Mesenchymal stem cell (in vitro differentiated cells and primary cell): Measurements from ENCODE around the gene ILKAP.

Experiments
- DNase-seq: peaks from one replicate; pipeline ENCODE4 v3.0.0-alpha.2; 2013
- H2AFZ ChIP-seq: one replicate; pipeline ENCODE4 v1.6.1; 2013; ENCODE audit warnings: low read depth, mild to moderate bottlenecking, control low read depth, inconsistent platforms, low read length, moderate library complexity
- H2AK5ac ChIP-seq: 2 replicates; pipeline ENCODE4 v1.6.1; 2013; ENCODE audit warnings: low read length, moderate library complexity, mild to moderate bottlenecking, inconsistent platforms; ENCODE audit not compliant: severe bottlenecking
- H2BK120ac ChIP-seq: one replicate; pipeline ENCODE4 v1.6.1; 2013; ENCODE audit warnings: low read depth, mild to moderate bottlenecking, inconsistent platforms, low read length, moderate library complexity
- H2BK12ac ChIP-seq, 2 experiments: one replicate each; pipeline ENCODE4 v1.6.1; 2013; ENCODE audit warnings: inconsistent platforms in 2 of 2, low read length in 2 of 2, mild to moderate bottlenecking in 2 of 2, moderate library complexity in 2 of 2, control low read depth in 1 of 2
- H2BK15ac ChIP-seq: one replicate; pipeline ENCODE4 v1.6.1; 2013; ENCODE audit warnings: mild to moderate bottlenecking, low read depth, inconsistent platforms; ENCODE audit not compliant: poor library complexity, severe bottlenecking
- H2BK5ac ChIP-seq: 2 replicates; pipeline ENCODE4 v1.6.1; 2013; ENCODE audit warnings: low read depth, mild to moderate bottlenecking, low read length, control low read depth, inconsistent platforms; ENCODE audit not compliant: poor library complexity, severe bottlenecking
- H3K14ac ChIP-seq, 2 experiments: one replicate each; pipeline ENCODE4 v1.6.1; 2013; ENCODE audit warnings: inconsistent platforms in 2 of 2, low read length in 2 of 2, control low read depth in 1 of 2, mild to moderate bottlenecking in 1 of 2, moderate library complexity in 1 of 2
- H3K18ac ChIP-seq, 2 experiments: one replicate each; pipeline ENCODE4 v1.6.1; 2013; ENCODE audit warnings: inconsistent platforms in 2 of 2, low read length in 2 of 2, control low read depth in 1 of 2, low read depth in 1 of 2, mild to moderate bottlenecking in 1 of 2
- H3K23ac ChIP-seq, 2 experiments: one replicate each; pipeline ENCODE4 v1.6.1; 2013; ENCODE audit warnings: inconsistent platforms in 2 of 2, low read length in 2 of 2, mild to moderate bottlenecking in 2 of 2, moderate library complexity in 2 of 2, control low read depth in 1 of 2
- H3K27ac ChIP-seq: 2 replicates; pipeline ENCODE4 v1.5.1; 2013; ENCODE audit warnings: mild to moderate bottlenecking, moderate library complexity, low read length, control low read depth, inconsistent platforms; ENCODE audit not compliant: poor library complexity, severe bottlenecking
- H3K27me3 ChIP-seq, 2 experiments: 2 replicates each; pipeline versions ENCODE4 v1.6.1 to v1.7.0; 2013; ENCODE audit warnings: low read length in 2 of 2, mild to moderate bottlenecking in 2 of 2, moderate library complexity in 2 of 2, control low read depth in 1 of 2, inconsistent platforms in 1 of 2; ENCODE audit not compliant: control insufficient read depth in 1 of 2, insufficient read depth in 1 of 2
- H3K36me3 ChIP-seq, 2 experiments: 2 replicates each; pipeline versions ENCODE4 v1.6.1 to v1.7.0; 2013; ENCODE audit warnings: low read length in 2 of 2, control low read depth in 1 of 2, inconsistent platforms in 1 of 2, low read depth in 1 of 2, mild to moderate bottlenecking in 1 of 2; ENCODE audit not compliant: insufficient read depth in 2 of 2, control insufficient read depth in 1 of 2
- H3K4ac ChIP-seq, 2 experiments: one replicate each; pipeline ENCODE4 v1.6.1; 2013; ENCODE audit warnings: inconsistent platforms in 2 of 2, low read length in 2 of 2, mild to moderate bottlenecking in 2 of 2, moderate library complexity in 2 of 2, control low read depth in 1 of 2, low read depth in 1 of 2
- H3K4me1 ChIP-seq: 2 replicates; pipeline ENCODE4 v1.6.1; 2013; ENCODE audit warnings: low read depth, low read length, control low read depth; ENCODE audit not compliant: control insufficient read depth, insufficient read depth
- H3K4me2 ChIP-seq: 2 replicates; pipeline ENCODE4 v1.6.1; 2013; ENCODE audit warnings: low read length, mild to moderate bottlenecking, inconsistent platforms; ENCODE audit not compliant: poor library complexity, severe bottlenecking
- H3K4me3 ChIP-seq, 2 experiments: 2 replicates each; pipeline versions ENCODE4 v1.5.1 to v1.7.0; 2013; ENCODE audit warnings: low read length in 2 of 2, mild to moderate bottlenecking in 2 of 2, control low read depth in 1 of 2, low read depth in 1 of 2; ENCODE audit not compliant: insufficient read depth in 1 of 2
- H3K79me1 ChIP-seq: replicated peaks from 2 replicates; pipeline ENCODE4 v1.6.1; 2013; ENCODE audit warnings: mild to moderate bottlenecking, control low read depth, low read length, inconsistent platforms; ENCODE audit not compliant: poor library complexity, severe bottlenecking
- H3K9ac ChIP-seq: 2 replicates; pipeline ENCODE4 v1.7.0; 2013; ENCODE audit warnings: mild to moderate bottlenecking, low read length, moderate library complexity
- H3K9me3 ChIP-seq: 2 replicates; pipeline ENCODE4 v1.7.0; 2013; ENCODE audit warnings: mild to moderate bottlenecking, low read length; ENCODE audit not compliant: control insufficient read depth
- H4K8ac ChIP-seq: one replicate; pipeline ENCODE4 v1.6.1; 2013; ENCODE audit warnings: inconsistent platforms, mild to moderate bottlenecking, low read length, moderate library complexity
- H4K91ac ChIP-seq: one replicate; pipeline ENCODE4 v1.6.1; 2013; ENCODE audit warnings: mild to moderate bottlenecking, low read length, inconsistent platforms
- WGBS: methylation state at CpG from one replicate; pipeline ENCODE4 v1.1.7; 2013; ENCODE audit warnings: mixed read lengths; 5-methylcytosine and 5-hydroxymethylcytosine counted together

The ILKAP gene

DNA sequence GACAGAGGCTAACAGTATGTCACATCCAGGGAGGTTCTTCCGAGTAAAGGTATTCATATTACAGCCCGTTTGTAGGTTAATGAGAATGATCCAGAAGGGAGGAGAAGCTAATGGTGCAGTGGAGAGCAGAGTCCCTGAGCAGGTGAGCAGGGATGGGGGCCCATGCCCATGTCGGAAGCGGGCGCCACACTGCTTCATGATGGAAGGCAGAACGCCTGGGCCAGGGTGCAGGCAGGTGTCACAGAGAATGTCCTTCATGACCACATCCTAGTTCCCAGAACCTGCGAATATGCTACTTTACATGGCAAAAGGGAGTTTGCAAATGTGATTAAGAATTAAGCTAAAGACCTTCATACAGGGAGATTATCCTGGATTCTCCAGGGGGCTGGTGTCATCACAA lies 32.4 kb upstream of the ILKAP start:
- H3K9me3 ChIP-seq: no peaks in the 10 kb centered on the region
- no peak overlapping the region for H2BK120ac ChIP-seq
- no peak overlapping the region for H3K18ac ChIP-seq
- H4K91ac ChIP-seq: no peak overlapping the region
- WGBS: 98% methylated on average over 7 of the region's 7 CpGs
- H3K4me1 ChIP-seq: peaks cover 32% of the 10 kb centered on the region
- H3K23ac ChIP-seq: no peak overlapping the region
- no peak overlapping the region for H3K4me3 ChIP-seq
- H3K14ac ChIP-seq: no peak overlapping the region
- H2AFZ ChIP-seq: no peak overlapping the region
- H2BK12ac ChIP-seq: no peak overlapping the region
- H3K9ac ChIP-seq: no peak overlapping the region
- no peak overlapping the region for H3K4ac ChIP-seq
- no peak overlapping the region for H3K4me2 ChIP-seq
- no peak for DNase-seq
- no peak overlapping the region for H2BK15ac ChIP-seq
- no peak overlapping the region for H3K27ac ChIP-seq
- no peak overlapping the region for H4K8ac ChIP-seq
- H3K27me3 ChIP-seq: peaks cover 35 to 54% of the 10 kb centered on the region in 2 experiments
- no peaks in the 10 kb centered on the region for H3K79me1 ChIP-seq
- no peak overlapping the region for H2BK5ac ChIP-seq
- no peak overlapping the region for H2AK5ac ChIP-seq
- H3K36me3 ChIP-seq: no peaks in the 10 kb centered on the region

DNA sequence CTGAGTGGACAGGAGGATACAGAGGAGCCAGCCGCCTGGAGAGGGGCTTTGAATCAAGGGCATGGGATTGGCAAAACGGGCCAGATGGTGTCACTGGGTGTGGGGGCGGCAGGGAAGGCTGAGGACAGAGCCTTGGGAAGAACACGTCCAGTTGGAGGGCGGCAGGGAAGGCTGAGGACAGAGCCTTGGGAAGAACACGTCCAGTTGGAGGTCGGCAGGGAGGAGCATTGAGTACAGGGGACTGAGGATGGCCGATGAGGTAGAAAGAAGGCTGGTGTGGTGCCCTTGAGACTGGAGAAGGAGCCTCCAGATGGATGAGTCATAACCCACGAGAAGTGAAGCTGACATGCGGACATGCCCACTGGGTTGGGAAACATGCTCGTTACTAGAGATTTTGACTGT lies 31.8 kb upstream of the ILKAP start:
- peak; percentile 57 for DNase-seq
- Histone ChIP-seq H4K8ac (no peak overlapping the region), H2BK15ac (no peak overlapping the region), H3K36me3 (no peaks in the 10 kb centered on the region), H3K9ac (no peak overlapping the region), H2BK12ac (no peak overlapping the region), H3K4ac (no peak overlapping the region), H3K4me3 (no peak overlapping the region), H3K27ac (no peak overlapping the region), H3K79me1 (no peaks in the 10 kb centered on the region), H3K4me1 (peaks cover 28% of the 10 kb centered on the region), H4K91ac (no peak overlapping the region), H3K14ac (no peak overlapping the region), H3K23ac (no peak overlapping the region), H2BK5ac (no peak overlapping the region), H2BK120ac (no peak overlapping the region), H3K9me3 (no peaks in the 10 kb centered on the region), H3K4me2 (no peak overlapping the region), H3K18ac (no peak overlapping the region), H2AK5ac (no peak overlapping the region), H2AFZ (no peak overlapping the region), H3K27me3 (peaks cover 34 to 58% of the 10 kb centered on the region in 2 experiments)
- WGBS: 76% methylated on average over 11 of the region's 11 CpGs

DNA sequence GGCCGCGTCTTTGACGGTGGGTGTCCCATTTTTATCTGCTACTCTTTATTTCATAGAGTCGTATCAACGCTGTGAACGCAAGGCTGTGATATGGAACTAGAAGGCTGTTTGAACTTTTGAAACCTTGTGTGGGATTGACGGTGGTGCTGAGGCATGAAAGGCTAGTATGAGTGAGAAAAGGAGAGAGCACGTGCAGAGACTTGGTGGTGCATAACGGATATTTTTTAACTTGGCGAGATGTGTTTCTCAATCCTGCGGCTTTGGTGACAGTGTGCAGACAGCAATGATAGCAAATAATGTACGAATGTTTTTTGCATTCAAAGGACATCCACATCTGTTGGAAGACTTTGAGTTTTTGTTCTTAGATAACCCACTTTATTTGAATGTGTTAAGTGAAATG lies 30.1 kb upstream of the ILKAP start:
- no peak for DNase-seq
- no peak overlapping the region for H3K18ac ChIP-seq
- H3K4me3 ChIP-seq: no peak overlapping the region
- H3K14ac ChIP-seq: no peak overlapping the region
- H3K27ac ChIP-seq: no peak overlapping the region
- no peak overlapping the region for H3K4me2 ChIP-seq
- no peak overlapping the region for H2AK5ac ChIP-seq
- no peak overlapping the region for H3K9ac ChIP-seq
- no peaks in the 10 kb centered on the region for H3K79me1 ChIP-seq
- no peak overlapping the region for H2BK120ac ChIP-seq
- H3K4me1 ChIP-seq: peaks cover 16% of the 10 kb centered on the region
- H3K36me3 ChIP-seq: no peaks in the 10 kb centered on the region
- H2BK12ac ChIP-seq: no peak overlapping the region
- H3K9me3 ChIP-seq: no peaks in the 10 kb centered on the region
- no peak overlapping the region for H3K4ac ChIP-seq
- no peak overlapping the region for H4K8ac ChIP-seq
- H4K91ac ChIP-seq: no peak overlapping the region
- H3K27me3 ChIP-seq: peaks cover 28 to 50% of the 10 kb centered on the region in 2 experiments
- H2AFZ ChIP-seq: no peak overlapping the region
- no peak overlapping the region for H3K23ac ChIP-seq
- no peak overlapping the region for H2BK5ac ChIP-seq
- H2BK15ac ChIP-seq: no peak overlapping the region
- 94% methylated on average over 12 of the region's 12 CpGs for WGBS

DNA sequence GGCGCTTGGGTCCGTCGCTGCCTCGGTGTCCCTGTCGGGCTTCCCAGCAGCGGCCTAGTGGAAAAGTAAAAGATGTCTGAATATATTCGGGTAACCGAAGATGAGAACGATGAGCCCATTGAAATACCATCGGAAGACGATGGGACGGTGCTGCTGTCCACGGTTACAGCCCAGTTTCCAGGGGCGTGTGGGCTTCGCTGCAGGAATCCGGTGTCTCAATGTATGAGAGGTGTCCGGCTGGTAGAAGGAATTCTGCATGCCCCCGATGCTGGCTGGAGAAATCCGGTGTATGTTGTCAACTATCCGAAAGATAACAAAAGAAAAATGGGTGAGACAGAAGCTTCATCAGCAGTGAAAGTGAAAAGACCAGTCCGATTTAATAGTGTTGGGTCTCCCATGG lies 28.3 kb upstream of the ILKAP start:
- H3K4ac ChIP-seq: no peak overlapping the region
- H3K9ac ChIP-seq: no peak overlapping the region
- no peak for DNase-seq
- no peak overlapping the region for H2BK120ac ChIP-seq
- peak overlapping the region in 1 of 2 experiments; percentile 81 for H3K4me3 ChIP-seq
- H3K79me1 ChIP-seq: no peaks in the 10 kb centered on the region
- no peak overlapping the region for H3K23ac ChIP-seq
- H4K91ac ChIP-seq: no peak overlapping the region
- no peak overlapping the region for H2AFZ ChIP-seq
- no peak overlapping the region for H4K8ac ChIP-seq
- H2BK15ac ChIP-seq: no peak overlapping the region
- H3K27me3 ChIP-seq: peaks cover 12 to 36% of the 10 kb centered on the region in 2 experiments
- H2AK5ac ChIP-seq: no peak overlapping the region
- H2BK12ac ChIP-seq: no peak overlapping the region
- no peak overlapping the region for H3K27ac ChIP-seq
- WGBS: 75% methylated on average over 21 of the region's 21 CpGs
- no peak overlapping the region for H3K14ac ChIP-seq
- H3K4me1 ChIP-seq: peaks cover 16% of the 10 kb centered on the region
- H3K18ac ChIP-seq: no peak overlapping the region
- H3K4me2 ChIP-seq: no peak overlapping the region
- no peaks in the 10 kb centered on the region for H3K36me3 ChIP-seq
- no peaks in the 10 kb centered on the region for H3K9me3 ChIP-seq
- no peak overlapping the region for H2BK5ac ChIP-seq
